ENCODE data around the gene FOXO6. TPM values are rescaled to one million over a fixed set of nuclear protein-coding genes. Genes with fewer than 3 reads are reported as not detected.

The FOXO6 gene
- total RNA-seq = not detected in 2 replicates

DNA sequence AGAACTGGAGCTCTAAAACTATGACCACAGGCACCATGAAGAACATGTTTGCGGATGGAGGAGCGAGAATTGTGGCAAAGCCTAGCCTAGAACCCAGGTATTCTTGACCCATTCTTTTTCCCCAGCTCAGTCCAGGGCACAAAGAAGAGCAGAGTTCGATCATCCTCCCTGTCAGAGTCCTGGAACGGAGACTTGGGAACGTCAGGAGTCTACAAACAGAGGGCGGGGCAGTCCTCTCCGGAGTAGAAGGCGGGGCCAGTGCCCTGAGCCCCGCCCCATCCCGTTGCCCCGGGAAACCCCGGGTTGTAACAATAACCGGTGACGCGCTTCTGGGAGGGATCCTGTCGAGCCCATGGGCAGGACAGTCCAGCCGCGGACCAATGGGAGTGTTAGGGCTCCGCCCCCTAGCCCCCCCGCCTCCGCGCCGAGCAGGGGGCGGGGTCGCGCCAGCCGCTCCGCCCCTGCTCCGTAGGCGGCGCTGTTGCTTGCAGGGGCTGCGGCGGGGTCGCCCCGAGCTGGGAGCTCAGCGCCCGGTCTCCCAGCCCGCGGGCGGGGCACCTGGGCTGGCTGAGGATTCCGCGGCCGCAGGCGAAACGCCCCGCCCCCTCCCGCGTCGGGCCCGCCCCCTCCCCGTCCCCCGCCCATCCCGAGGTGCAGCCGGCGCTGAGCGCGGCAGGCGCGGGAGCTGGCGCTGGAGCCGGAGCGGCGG lies at the start of gene FOXO6:
Gene FOXO6 (plus strand): TSS at position 649 of the 709 bp plus-strand sequence.

Other genes with a start within 250 kb of the FOXO6 start
- 21.9 and 23.1 TPM in 2 replicates for gene SCMH1, start 119.1 kb upstream of the FOXO6 start, total RNA-seq
- not detected in 2 replicates for gene EDN2, start 123.2 kb downstream of the FOXO6 start, total RNA-seq